Endodermal cell (in vitro differentiated cells): ENCODE results near the gene DHX9. TPM values are rescaled to one million over a fixed set of nuclear protein-coding genes. Genes with fewer than 3 reads are reported as not detected.

ENCODE experiments used
- DNase-seq: peaks from one replicate; pipeline ENCODE4 v3.0.0-alpha.2; 2017
- H3K27ac ChIP-seq: 2 replicates; pipeline ENCODE4 v1.5.1; 2013; ENCODE audit warnings: mild to moderate bottlenecking, low read depth, low read length, moderate library complexity
- H3K27me3 ChIP-seq: 2 replicates; pipeline ENCODE4 v1.6.1; 2013; ENCODE audit warnings: mild to moderate bottlenecking, low read length, moderate library complexity; ENCODE audit not compliant: insufficient read depth, control insufficient read depth, poor library complexity, severe bottlenecking
- H3K36me3 ChIP-seq: 2 replicates; pipeline ENCODE4 v1.7.0; 2013; ENCODE audit warnings: mild to moderate bottlenecking, low read length, moderate library complexity; ENCODE audit not compliant: control insufficient read depth, insufficient read depth
- H3K4me1 ChIP-seq: one replicate; pipeline ENCODE4 v1.7.0; 2013; ENCODE audit warnings: low read length; ENCODE audit not compliant: control insufficient read depth, insufficient read depth
- H3K4me3 ChIP-seq: 2 replicates; pipeline ENCODE4 v1.5.1; 2013; ENCODE audit warnings: mild to moderate bottlenecking, low read length, moderate library complexity
- H3K9ac ChIP-seq: 2 replicates; pipeline ENCODE4 v1.6.1; 2013; ENCODE audit warnings: mild to moderate bottlenecking, low read length, moderate library complexity; ENCODE audit not compliant: poor library complexity, severe bottlenecking; ENCODE audit errors: extremely low read depth
- H3K9me3 ChIP-seq: 2 replicates; pipeline ENCODE4 v1.6.1; 2013; ENCODE audit warnings: mild to moderate bottlenecking, low read length, moderate library complexity; ENCODE audit not compliant: control insufficient read depth
- H3K27ac Mint-ChIP-seq: 2 replicates; pipeline ENCODE4 v1.8.0; 2020; ENCODE audit warnings: mixed read lengths
- H3K27me3 Mint-ChIP-seq: 2 replicates; pipeline ENCODE4 v1.8.0; 2021; ENCODE audit warnings: mild to moderate bottlenecking, mixed read lengths; ENCODE audit not compliant: insufficient read depth
- H3K36me3 Mint-ChIP-seq: 2 replicates; pipeline ENCODE4 v1.8.0; 2020; ENCODE audit warnings: low read depth, mixed read lengths
- H3K4me1 Mint-ChIP-seq: 2 replicates; pipeline ENCODE4 v1.8.0; 2020; ENCODE audit warnings: mixed read lengths
- H3K4me3 Mint-ChIP-seq: 2 replicates; pipeline ENCODE4 v1.8.0; 2020; ENCODE audit warnings: mild to moderate bottlenecking, moderate library complexity, mixed read lengths
- H3K9me3 Mint-ChIP-seq: 2 replicates; pipeline ENCODE4 v1.8.0; 2020; ENCODE audit warnings: mild to moderate bottlenecking, mixed read lengths
- CTCF ChIP-seq: fragments of 200-600 bp; sonication (generic); conservative IDR thresholded peaks from 2 replicates; pipeline ENCODE4 v1.5.0; 2021; ENCODE audit warnings: antibody characterized with exemption, mild to moderate bottlenecking
- WGBS, 2 experiments: methylation state at CpG; one replicate each; pipeline versions ENCODE4 v1.1.5 to v1.1.7; 2013; ENCODE audit warnings: missing lambda C conversion rate in 2 of 2, mixed read lengths in 1 of 2; ENCODE audit not compliant: insufficient coverage in 1 of 2, insufficient read length in 1 of 2; 5-methylcytosine and 5-hydroxymethylcytosine counted together
- total RNA-seq, 2 donors: library from RNA; stranded (reverse); fragmentation: NEBNext Ultra II Directional in 1 of 2; extraction: Animal tissue kit (Norgen Biotek cat#: 25700) in 1 of 2; gene quantifications; 2 replicates in 1 of 2; 3 replicates in 1 of 2; pipeline ENCODE4 v1.2.1, GENCODE V29; 2021

The DHX9 gene
- total RNA-seq, 2 donors from 2014 or later, result 264 to 278 TPM

- no peaks in the 10 kb centered on the region for H3K36me3 ChIP-seq
- Mint-ChIP-seq H3K36me3 (no peaks in the 10 kb centered on the region), H3K4me3 (no peak overlapping the region), H3K4me1 (peaks cover 2% of the 10 kb centered on the region), H3K27me3 (peaks cover 2% of the 10 kb centered on the region), H3K9me3 (peaks cover 12% of the 10 kb centered on the region), H3K27ac (no peak overlapping the region)
- TF ChIP-seq CTCF, result no peak
- H3K27ac ChIP-seq, result no peak overlapping the region
- peaks cover 10% of the 10 kb centered on the region for H3K9me3 ChIP-seq
- H3K4me3 ChIP-seq, result no peak overlapping the region
- no peak overlapping the region for H3K9ac ChIP-seq
- H3K4me1 ChIP-seq, result no peaks in the 10 kb centered on the region
- DNase-seq, result no peak
- H3K27me3 ChIP-seq, result no peaks in the 10 kb centered on the region
- 94% methylated on average over 1 of the region's 1 CpG; no CpG with 5 or more reads in 1 of the 2 experiments for WGBS, 2 experiments
Measured at GRCh38 chr1:182930985-182931384, 91.8 kb downstream of the DHX9 start.

GRCh38 chr1:182935716-182936115 is 96.6 kb downstream of the DHX9 start:
- no peak for DNase-seq
- no peak for TF ChIP-seq CTCF
- Mint-ChIP-seq H3K9me3 (peaks cover 12% of the 10 kb centered on the region), H3K36me3 (no peaks in the 10 kb centered on the region), H3K4me3 (no peak overlapping the region), H3K27ac (no peak overlapping the region), H3K4me1 (no peaks in the 10 kb centered on the region), H3K27me3 (no peaks in the 10 kb centered on the region)
- H3K27me3 ChIP-seq, result no peaks in the 10 kb centered on the region
- no peak overlapping the region for H3K9ac ChIP-seq
- no peak overlapping the region for H3K4me3 ChIP-seq
- no peak overlapping the region for H3K27ac ChIP-seq
- H3K9me3 ChIP-seq, result peaks cover 10% of the 10 kb centered on the region
- H3K36me3 ChIP-seq, result no peaks in the 10 kb centered on the region
- no peaks in the 10 kb centered on the region for H3K4me1 ChIP-seq

Other genes with a start within 250 kb of the DHX9 start
- gene RGS16, start 235.0 kb upstream of the DHX9 start, total RNA-seq, result 10 to 100 TPM; 14.8 to 19.4 TPM
- gene RGS8, start 154.8 kb upstream of the DHX9 start, total RNA-seq, result 10 to 100 TPM in 1 of 2 donors, 1 to 10 TPM in 1; 5.6 to 25.0 TPM
- 1 to 10 TPM; 5.8 to 8.7 TPM for gene NPL, start 49.6 kb upstream of the DHX9 start, total RNA-seq
- gene SHCBP1L, start 113.8 kb downstream of the DHX9 start, total RNA-seq, result not detected
- gene LAMC1, start 184.1 kb downstream of the DHX9 start, total RNA-seq, result 10 to 100 TPM; 47.9 to 58.8 TPM